H1 (cell line): ENCODE results near the gene RAB3A. TPM values are rescaled to one million over a fixed set of nuclear protein-coding genes. Genes with fewer than 3 reads are reported as not detected.
A peak's percentile ranks its signal among the peaks of the same experiment; 100 is the strongest.

Experiments used
- CBX8 ChIP-seq: fragments of 300-800, 300-1000 bp; sonication (generic); IDR thresholded peaks from 2 replicates; pipeline ENCODE4 v1.7.1; 2016; ENCODE audit warnings: low read depth, low read length, borderline replicate concordance
- CHD2 ChIP-seq: IDR thresholded peaks from 2 replicates; pipeline ENCODE4 v1.6.1; 2012; ENCODE audit warnings: low read length, improper control_type of control experiment
- CREB1 ChIP-seq: IDR thresholded peaks from 2 replicates; pipeline ENCODE4 v1.6.1; 2012; ENCODE audit warnings: inconsistent platforms
- NRF1 ChIP-seq: IDR thresholded peaks from 2 replicates; pipeline ENCODE4 v1.6.1; 2011; ENCODE audit warnings: mild to moderate bottlenecking, low read depth, low read length, improper control_type of control experiment
- PHF8 ChIP-seq: fragments of 200-600 bp; sonication (generic); conservative IDR thresholded peaks from 2 replicates; pipeline ENCODE4 v1.7.1; 2012; ENCODE audit warnings: low read depth, mild to moderate bottlenecking, inconsistent platforms, low read length, moderate library complexity
- POLR2AphosphoS5 ChIP-seq: IDR thresholded peaks from 2 replicates; pipeline ENCODE4 v1.6.1; 2011; ENCODE audit warnings: low read depth, low read length
- SP4 ChIP-seq: IDR thresholded peaks from 2 replicates; pipeline ENCODE4 v1.6.1; 2012; ENCODE audit warnings: low read length, inconsistent platforms
- TAF1 ChIP-seq: IDR thresholded peaks from 2 replicates; pipeline ENCODE4 v1.6.1; 2011; ENCODE audit warnings: mild to moderate bottlenecking, low read depth, low read length
- TBP ChIP-seq: IDR thresholded peaks from 2 replicates; pipeline ENCODE4 v1.6.1; 2011; ENCODE audit warnings: low read depth, low read length, improper control_type of control experiment
- polyA plus RNA-seq, 7 experiments: library from polyadenylated mRNA; depleted of rRNA in 3 of 7; stranded (reverse) in 5 of 7; unstranded in 2 of 7; fragments of >200 nt in 5 of 7; fragments of 200-250 nt in 2 of 7; gene quantifications; 1 replicate in 5 of 7; 2 replicates in 1 of 7; 4 replicates in 1 of 7; pipeline versions ENCODE4 v1.2.1 to v1.2.3, GENCODE V29; 2011 to 2013; ENCODE audit warnings: missing spikeins in 2 of 7, mixed read lengths in 2 of 7
- total RNA-seq: library from RNA; stranded (reverse); fragmentation: NEBNext Ultra II Directional; extraction: Animal tissue kit (Norgen Biotek cat#: 25700); gene quantifications from 2 replicates; pipeline ENCODE4 v1.2.1, GENCODE V29; 2021
- TF ChIP-seq, protein P1 (sequence below): fragments of 300-600 bp; sonication (generic); IDR thresholded peaks from 2 replicates; pipeline ENCODE4 v1.7.1; 2012; ENCODE audit warnings: low read length, moderate library complexity, mild to moderate bottlenecking, inconsistent platforms; ENCODE audit not compliant: insufficient replicate concordance
- TF ChIP-seq, protein P2 (sequence below): IDR thresholded peaks from 2 replicates; pipeline ENCODE4 v1.6.1; 2012; ENCODE audit warnings: inconsistent platforms

Gene RAB3A
- total and polyA plus RNA-seq, 2 of the 8 experiments (the other 6 are each of a cell fraction or from before 2014, with no cell fraction given) = 13.6 to 14.2 TPM

DNA sequence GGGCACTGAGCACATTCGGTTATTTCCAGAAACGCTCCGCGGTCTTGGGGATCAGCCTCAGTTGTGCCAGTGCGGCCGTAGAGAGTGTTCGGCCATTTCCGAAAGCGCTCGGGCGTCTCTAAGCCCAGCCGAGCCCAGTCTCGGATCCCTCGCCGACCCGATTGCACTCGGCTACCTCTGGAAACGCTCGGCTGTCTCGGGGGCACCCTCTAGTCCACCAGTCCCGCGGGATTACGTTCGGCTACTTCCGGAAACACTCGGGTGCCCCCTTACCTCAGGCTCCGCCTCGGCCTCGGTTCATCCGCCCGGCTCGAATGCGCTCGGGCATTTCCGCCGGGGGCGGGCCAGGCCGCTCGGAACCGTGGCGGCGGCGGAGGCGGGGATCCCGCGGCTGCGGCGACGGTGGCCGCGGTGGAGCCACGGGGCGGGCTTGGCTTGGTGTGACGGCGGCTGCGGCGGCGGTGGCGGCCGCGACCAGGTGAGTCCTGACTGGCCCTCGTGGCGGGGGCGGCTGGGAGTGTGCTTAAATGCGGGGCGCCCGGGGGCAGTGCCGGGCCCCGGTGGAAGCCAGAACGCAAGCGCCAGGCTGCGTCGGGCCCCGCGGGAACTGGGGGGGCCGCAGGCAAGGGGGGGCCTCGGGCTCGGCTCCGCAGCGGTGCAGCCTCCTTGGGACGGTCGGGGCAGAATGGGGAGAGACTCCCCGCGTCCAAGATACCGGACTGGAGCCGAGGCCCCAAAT is 50.9 kb downstream of the RAB3A start, which contains the start of gene PIK3R2 (continued):
- TF ChIP-seq, protein P1, sequence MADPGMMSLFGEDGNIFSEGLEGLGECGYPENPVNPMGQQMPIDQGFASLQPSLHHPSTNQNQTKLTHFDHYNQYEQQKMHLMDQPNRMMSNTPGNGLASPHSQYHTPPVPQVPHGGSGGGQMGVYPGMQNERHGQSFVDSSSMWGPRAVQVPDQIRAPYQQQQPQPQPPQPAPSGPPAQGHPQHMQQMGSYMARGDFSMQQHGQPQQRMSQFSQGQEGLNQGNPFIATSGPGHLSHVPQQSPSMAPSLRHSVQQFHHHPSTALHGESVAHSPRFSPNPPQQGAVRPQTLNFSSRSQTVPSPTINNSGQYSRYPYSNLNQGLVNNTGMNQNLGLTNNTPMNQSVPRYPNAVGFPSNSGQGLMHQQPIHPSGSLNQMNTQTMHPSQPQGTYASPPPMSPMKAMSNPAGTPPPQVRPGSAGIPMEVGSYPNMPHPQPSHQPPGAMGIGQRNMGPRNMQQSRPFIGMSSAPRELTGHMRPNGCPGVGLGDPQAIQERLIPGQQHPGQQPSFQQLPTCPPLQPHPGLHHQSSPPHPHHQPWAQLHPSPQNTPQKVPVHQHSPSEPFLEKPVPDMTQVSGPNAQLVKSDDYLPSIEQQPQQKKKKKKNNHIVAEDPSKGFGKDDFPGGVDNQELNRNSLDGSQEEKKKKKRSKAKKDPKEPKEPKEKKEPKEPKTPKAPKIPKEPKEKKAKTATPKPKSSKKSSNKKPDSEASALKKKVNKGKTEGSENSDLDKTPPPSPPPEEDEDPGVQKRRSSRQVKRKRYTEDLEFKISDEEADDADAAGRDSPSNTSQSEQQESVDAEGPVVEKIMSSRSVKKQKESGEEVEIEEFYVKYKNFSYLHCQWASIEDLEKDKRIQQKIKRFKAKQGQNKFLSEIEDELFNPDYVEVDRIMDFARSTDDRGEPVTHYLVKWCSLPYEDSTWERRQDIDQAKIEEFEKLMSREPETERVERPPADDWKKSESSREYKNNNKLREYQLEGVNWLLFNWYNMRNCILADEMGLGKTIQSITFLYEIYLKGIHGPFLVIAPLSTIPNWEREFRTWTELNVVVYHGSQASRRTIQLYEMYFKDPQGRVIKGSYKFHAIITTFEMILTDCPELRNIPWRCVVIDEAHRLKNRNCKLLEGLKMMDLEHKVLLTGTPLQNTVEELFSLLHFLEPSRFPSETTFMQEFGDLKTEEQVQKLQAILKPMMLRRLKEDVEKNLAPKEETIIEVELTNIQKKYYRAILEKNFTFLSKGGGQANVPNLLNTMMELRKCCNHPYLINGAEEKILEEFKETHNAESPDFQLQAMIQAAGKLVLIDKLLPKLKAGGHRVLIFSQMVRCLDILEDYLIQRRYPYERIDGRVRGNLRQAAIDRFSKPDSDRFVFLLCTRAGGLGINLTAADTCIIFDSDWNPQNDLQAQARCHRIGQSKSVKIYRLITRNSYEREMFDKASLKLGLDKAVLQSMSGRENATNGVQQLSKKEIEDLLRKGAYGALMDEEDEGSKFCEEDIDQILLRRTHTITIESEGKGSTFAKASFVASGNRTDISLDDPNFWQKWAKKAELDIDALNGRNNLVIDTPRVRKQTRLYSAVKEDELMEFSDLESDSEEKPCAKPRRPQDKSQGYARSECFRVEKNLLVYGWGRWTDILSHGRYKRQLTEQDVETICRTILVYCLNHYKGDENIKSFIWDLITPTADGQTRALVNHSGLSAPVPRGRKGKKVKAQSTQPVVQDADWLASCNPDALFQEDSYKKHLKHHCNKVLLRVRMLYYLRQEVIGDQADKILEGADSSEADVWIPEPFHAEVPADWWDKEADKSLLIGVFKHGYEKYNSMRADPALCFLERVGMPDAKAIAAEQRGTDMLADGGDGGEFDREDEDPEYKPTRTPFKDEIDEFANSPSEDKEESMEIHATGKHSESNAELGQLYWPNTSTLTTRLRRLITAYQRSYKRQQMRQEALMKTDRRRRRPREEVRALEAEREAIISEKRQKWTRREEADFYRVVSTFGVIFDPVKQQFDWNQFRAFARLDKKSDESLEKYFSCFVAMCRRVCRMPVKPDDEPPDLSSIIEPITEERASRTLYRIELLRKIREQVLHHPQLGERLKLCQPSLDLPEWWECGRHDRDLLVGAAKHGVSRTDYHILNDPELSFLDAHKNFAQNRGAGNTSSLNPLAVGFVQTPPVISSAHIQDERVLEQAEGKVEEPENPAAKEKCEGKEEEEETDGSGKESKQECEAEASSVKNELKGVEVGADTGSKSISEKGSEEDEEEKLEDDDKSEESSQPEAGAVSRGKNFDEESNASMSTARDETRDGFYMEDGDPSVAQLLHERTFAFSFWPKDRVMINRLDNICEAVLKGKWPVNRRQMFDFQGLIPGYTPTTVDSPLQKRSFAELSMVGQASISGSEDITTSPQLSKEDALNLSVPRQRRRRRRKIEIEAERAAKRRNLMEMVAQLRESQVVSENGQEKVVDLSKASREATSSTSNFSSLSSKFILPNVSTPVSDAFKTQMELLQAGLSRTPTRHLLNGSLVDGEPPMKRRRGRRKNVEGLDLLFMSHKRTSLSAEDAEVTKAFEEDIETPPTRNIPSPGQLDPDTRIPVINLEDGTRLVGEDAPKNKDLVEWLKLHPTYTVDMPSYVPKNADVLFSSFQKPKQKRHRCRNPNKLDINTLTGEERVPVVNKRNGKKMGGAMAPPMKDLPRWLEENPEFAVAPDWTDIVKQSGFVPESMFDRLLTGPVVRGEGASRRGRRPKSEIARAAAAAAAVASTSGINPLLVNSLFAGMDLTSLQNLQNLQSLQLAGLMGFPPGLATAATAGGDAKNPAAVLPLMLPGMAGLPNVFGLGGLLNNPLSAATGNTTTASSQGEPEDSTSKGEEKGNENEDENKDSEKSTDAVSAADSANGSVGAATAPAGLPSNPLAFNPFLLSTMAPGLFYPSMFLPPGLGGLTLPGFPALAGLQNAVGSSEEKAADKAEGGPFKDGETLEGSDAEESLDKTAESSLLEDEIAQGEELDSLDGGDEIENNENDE = no peak
- TF ChIP-seq CREB1 (peak; percentile 30; the same call in 1 of the 2 replicates), CHD2 (peak; percentile 95), TBP (0 out of 2 replicates have a peak, but pooled peaks have one; percentile 10), POLR2AphosphoS5 (peak; percentile 18; the same call in 1 of the 2 replicates), TAF1 (peak; percentile 13), SP4 (no peak), PHF8 (peak; percentile 74), NRF1 (no peak), CBX8 (no peak)
- TF ChIP-seq, protein P2, sequence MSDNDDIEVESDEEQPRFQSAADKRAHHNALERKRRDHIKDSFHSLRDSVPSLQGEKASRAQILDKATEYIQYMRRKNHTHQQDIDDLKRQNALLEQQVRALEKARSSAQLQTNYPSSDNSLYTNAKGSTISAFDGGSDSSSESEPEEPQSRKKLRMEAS = peak; percentile 38; the same call in 1 of the 2 replicates
